ENCODE data around the gene DIRAS1. TPM values are rescaled to one million over a fixed set of nuclear protein-coding genes. Genes with fewer than 3 reads are reported as not detected.

Gene DIRAS1
- total RNA-seq, 1 experiment from 2014 or later, result 25.0 TPM

- TF ChIP-seq HMGXB4 (CRISPR knock-in tag; IDR thresholded peaks at IDR 0.05), result no peak
- no peak for TF ChIP-seq ELF4 (CRISPR knock-in tag; IDR thresholded peaks at IDR 0.05; ENCODE audit: low read depth)
- no peak for TF ChIP-seq E2F5 (CRISPR knock-in tag; IDR thresholded peaks at IDR 0.05)
Observed at GRCh38 chr19:2765376-2765775, 44.2 kb upstream of the DIRAS1 start (continued).

- no peaks in the 10 kb centered on the region for H3K4me1 Mint-ChIP-seq
- POLR2A ChIA-PET, result no interaction called here
- H3K4me3 Mint-ChIP-seq, result no peak overlapping the region
- no peaks in the 10 kb centered on the region for H3K9me3 Mint-ChIP-seq
- CTCF ChIA-PET, result no interaction called here
- peaks cover 21% of the 10 kb centered on the region for H3K36me3 Mint-ChIP-seq
- no peaks in the 10 kb centered on the region for H3K27me3 Mint-ChIP-seq (ENCODE audit: low read depth)
- no peak overlapping the region for H3K27ac Mint-ChIP-seq
- no peak for ATAC-seq
- no peak for DNase-seq (ENCODE audit: low spot score)
- TF ChIP-seq FOXP1 (CRISPR knock-in tag; IDR thresholded peaks at IDR 0.05; ENCODE audit: borderline replicate concordance), result no peak
- TF ChIP-seq E2F5 (CRISPR knock-in tag; IDR thresholded peaks at IDR 0.05), result no peak
- no peak for TF ChIP-seq ZBTB21 (CRISPR knock-in tag; IDR thresholded peaks at IDR 0.05; ENCODE audit: borderline replicate concordance)
- TF ChIP-seq RORB (CRISPR knock-in tag; IDR thresholded peaks at IDR 0.05), result no peak
- no peak for TF ChIP-seq SP1 (CRISPR knock-in tag; conservative IDR thresholded peaks at IDR 0.05)
- no peak for TF ChIP-seq ERG (CRISPR knock-in tag; IDR thresholded peaks at IDR 0.05)
Observed at GRCh38 chr19:2764945-2765344, 43.8 kb upstream of the DIRAS1 start.

GRCh38 chr19:2763687-2764086 lies 42.5 kb upstream of the DIRAS1 start:
- no peak for ATAC-seq
- Mint-ChIP-seq H3K27ac (no peak overlapping the region), H3K36me3 (peaks cover 28% of the 10 kb centered on the region), H3K4me1 (no peaks in the 10 kb centered on the region), H3K9me3 (no peaks in the 10 kb centered on the region), H3K27me3 (ENCODE audit: low read depth) (no peaks in the 10 kb centered on the region), H3K4me3 (no peak overlapping the region)
- DNase-seq (ENCODE audit: low spot score), result no peak
- TF ChIP-seq FOXP1 (CRISPR knock-in tag; IDR thresholded peaks at IDR 0.05; ENCODE audit: borderline replicate concordance), result no peak
- no peak for TF ChIP-seq ZBTB43 (CRISPR knock-in tag; IDR thresholded peaks at IDR 0.05)
- TF ChIP-seq ZNF423 (CRISPR knock-in tag; IDR thresholded peaks at IDR 0.05), result no peak
- TF ChIP-seq NFE2L1 (CRISPR knock-in tag; IDR thresholded peaks at IDR 0.05), result no peak
- no peak for TF ChIP-seq ZNF121 (CRISPR knock-in tag; IDR thresholded peaks at IDR 0.05)
- no peak for TF ChIP-seq ELF4 (CRISPR knock-in tag; IDR thresholded peaks at IDR 0.05; ENCODE audit: low read depth)
- TF ChIP-seq ZNF671 (CRISPR knock-in tag; IDR thresholded peaks at IDR 0.05), result no peak
- no peak for TF ChIP-seq GTF2I (CRISPR knock-in tag; conservative IDR thresholded peaks at IDR 0.05)
- TF ChIP-seq ZMAT4 (CRISPR knock-in tag; IDR thresholded peaks at IDR 0.05), result no peak
- TF ChIP-seq OVOL2 (CRISPR knock-in tag; IDR thresholded peaks at IDR 0.05; ENCODE audit: borderline replicate concordance), result no peak
- no peak for TF ChIP-seq NFATC4 (CRISPR knock-in tag; IDR thresholded peaks at IDR 0.05)
- no peak for TF ChIP-seq USF1 (CRISPR knock-in tag; IDR thresholded peaks at IDR 0.05)
- no peak for TF ChIP-seq IRF2 (CRISPR knock-in tag; IDR thresholded peaks at IDR 0.05; ENCODE audit: borderline replicate concordance, low read depth)
- TF ChIP-seq ZSCAN18 (CRISPR knock-in tag; IDR thresholded peaks at IDR 0.05), result no peak
- TF ChIP-seq ATF2 (CRISPR knock-in tag; IDR thresholded peaks at IDR 0.05; ENCODE audit: borderline replicate concordance, low read depth), result no peak
- no peak for TF ChIP-seq NFYB (CRISPR knock-in tag; conservative IDR thresholded peaks at IDR 0.05; ENCODE audit: low read depth)
- no peak for TF ChIP-seq ZNF396 (CRISPR knock-in tag; IDR thresholded peaks at IDR 0.05; ENCODE audit: borderline replicate concordance)
- TF ChIP-seq PRRX2 (CRISPR knock-in tag; IDR thresholded peaks at IDR 0.05), result no peak
- TF ChIP-seq NR1H2 (CRISPR knock-in tag; IDR thresholded peaks at IDR 0.05), result no peak
- POLR2A ChIA-PET, result no interaction called here
- CTCF ChIA-PET, result no interaction called here

Data from WTC11 (cell line).